GM21526 (cell line): ENCODE results near the gene CSRNP3.
A peak's percentile ranks its signal among the peaks of the same experiment; 100 is the strongest.

ENCODE experiments used
- ATAC-seq: cut with Tn5 transposase; IDR thresholded peaks from one replicate; pipeline ENCODE4 v1.9.1; 2021; ENCODE audit warnings: moderate library complexity; ENCODE audit not compliant: unreplicated experiment, low FRiP score

CSRNP3 gene

DNA sequence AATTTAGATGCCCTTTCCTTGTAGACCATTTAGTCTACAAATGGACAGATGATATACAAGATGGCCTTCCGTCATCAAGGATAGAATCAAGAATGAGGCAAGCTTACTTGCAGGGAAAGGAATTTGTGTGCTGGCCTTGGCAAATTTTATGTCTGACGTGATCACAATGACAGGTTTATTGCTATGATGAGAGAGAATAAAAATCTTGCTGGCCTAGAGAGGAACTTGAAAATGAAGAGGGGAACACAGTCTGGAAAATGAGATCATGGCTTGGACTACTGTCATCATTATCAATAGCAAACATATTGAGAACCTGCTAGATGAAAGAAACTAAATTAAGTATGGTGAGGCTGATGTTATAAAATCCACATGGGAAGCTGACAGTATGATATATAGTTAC is 66.0 kb downstream of the CSRNP3 start:
- ATAC-seq: no peak

- no peak for ATAC-seq
Observed at GRCh38 chr2:165536851-165537499, 67.5 kb downstream of the CSRNP3 start.

DNA sequence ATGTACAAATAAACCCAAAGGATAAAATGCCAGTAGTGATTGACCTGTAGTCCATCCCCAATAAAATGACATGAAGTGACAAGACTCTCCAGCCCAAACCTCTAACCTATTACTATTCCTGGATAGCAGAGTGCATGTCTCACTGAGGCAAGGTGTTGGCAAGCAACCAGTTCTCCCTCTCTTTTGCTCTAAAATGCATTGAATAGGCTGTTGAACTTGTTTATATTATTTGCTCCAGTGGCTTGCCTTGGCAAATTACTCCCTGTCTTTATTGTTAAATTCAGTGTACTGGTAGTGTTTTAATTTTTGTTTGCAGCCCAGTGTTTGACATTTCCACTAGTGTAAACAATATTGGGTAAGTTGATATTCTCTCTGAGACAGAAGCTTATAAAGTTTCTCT is 70.5 kb downstream of the CSRNP3 start:
- no peak for ATAC-seq

GRCh38 chr2:165544897-165545296 is 75.4 kb downstream of the CSRNP3 start:
- peak; percentile 98 for ATAC-seq

GRCh38 chr2:165547900-165548299 is 78.4 kb downstream of the CSRNP3 start:
- no peak for ATAC-seq

DNA sequence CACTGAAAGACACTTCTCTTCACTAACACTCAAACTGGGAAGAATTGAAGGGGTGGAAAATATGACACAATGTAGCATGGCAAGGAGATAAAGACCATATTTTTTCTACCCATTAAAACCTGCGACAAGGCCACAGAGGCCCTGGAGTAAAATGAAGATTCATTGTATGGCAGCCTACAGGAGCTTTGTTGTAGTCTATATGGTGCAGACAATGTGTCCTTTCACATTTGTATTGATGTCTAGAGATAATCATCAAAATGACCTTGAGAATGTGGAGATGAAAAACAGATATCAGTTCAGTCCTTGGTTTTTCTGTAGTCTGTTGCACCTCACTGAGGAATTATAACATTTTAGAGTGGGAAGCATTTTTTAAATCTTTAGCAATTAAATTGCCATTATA is 80.1 kb downstream of the CSRNP3 start:
- no peak for ATAC-seq

GRCh38 chr2:165558832-165559231 is 89.3 kb downstream of the CSRNP3 start:
- no peak for ATAC-seq

- ATAC-seq: no peak
Observed at GRCh38 chr2:165560377-165560988, 91.0 kb downstream of the CSRNP3 start.

GRCh38 chr2:165561516-165561915 is 92.0 kb downstream of the CSRNP3 start:
- ATAC-seq: no peak

- ATAC-seq: no peak
Observed at GRCh38 chr2:165562233-165562632, 92.7 kb downstream of the CSRNP3 start.

DNA sequence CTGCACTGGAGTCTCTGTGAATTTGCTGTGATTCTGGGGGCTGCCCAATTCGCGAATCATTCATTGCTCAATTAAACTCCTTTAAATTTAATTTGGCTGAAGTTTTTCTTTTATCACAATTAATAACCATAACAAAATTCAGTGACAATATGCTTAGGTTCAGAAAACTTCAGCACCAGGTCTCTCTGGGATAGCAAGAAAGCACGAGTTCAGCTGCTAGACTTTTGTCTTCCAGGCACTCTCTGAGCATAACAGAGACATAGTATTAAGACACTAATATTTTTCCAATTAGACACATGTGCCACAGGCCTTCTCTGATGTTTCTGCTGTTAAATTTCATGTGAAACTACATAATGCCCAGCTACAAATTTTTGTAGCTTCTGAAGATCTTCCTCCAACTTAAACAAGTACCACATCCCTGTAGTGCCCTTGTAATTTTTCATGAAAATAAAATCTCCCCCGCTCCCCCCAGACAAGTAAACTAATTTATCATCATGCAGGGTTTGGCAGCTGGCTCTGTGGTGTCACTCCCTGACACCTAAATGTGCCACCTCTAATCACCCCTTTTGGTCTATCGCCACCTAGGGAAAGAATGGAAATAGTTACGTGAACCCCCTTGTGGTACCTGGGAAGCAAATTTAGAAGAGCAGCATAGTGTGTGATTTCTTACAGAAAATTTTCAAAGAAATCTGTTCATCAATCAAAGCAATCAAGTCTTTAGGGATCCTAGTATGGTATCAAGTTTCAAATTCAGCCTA is 94.1 kb downstream of the CSRNP3 start:
- no peak for ATAC-seq

DNA sequence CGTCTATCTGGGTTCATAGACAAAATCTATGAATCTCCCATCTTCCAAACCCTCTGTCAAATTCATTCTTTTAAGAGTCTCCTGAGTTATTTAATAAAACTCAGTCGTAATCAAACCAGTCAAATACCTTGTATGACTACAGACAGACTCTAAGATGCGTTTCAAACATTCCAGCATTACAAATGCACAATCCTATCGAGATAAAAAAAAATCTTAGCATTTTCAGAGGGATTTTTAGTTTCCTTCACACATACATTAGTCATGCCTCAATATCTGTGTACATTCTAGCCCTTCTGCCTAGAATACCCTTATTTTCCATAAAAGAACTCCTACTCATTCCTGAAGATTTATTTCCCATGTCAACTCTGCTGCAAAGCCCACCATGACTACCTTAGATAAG is 96.5 kb downstream of the CSRNP3 start:
- ATAC-seq: no peak

DNA sequence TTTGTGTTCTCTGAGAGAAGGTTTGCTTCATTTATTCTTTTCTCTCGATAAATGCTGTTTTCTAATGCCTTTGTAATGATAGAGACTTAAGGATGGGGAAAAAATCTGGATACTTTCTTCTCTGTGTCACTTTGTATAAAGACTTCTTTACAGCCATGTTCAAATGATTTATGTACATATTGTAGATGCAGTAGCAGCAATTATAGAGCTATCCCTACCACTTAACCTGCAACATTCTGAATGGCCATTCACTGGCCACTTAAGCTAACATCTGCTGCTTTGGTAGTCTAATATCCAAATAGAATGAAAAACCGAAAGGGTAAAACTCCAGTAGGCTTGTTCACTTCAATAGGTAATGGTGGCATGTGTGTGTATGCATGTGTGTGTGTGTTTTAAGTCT is 97.8 kb downstream of the CSRNP3 start:
- ATAC-seq: no peak

- ATAC-seq: no peak
Observed at GRCh38 chr2:165568361-165568760, 98.9 kb downstream of the CSRNP3 start.

DNA sequence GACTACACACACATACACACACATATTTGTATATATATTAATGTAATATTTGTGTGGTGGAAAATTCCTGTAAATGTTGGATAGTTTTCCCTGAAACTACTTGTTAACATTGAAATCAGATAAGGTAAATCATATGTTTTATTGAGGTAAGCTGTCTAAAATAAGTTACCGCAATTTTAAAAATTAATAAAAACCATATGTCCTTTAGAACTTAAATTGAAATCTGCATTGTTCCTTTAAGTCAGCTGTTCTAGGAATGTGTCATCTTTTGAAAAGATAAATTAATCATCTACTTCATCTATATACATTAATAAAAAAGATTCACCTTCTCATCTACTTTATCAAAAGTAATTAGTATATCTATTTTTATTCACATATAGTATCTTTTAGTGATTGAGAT is 102.0 kb downstream of the CSRNP3 start:
- ATAC-seq: no peak

GRCh38 chr2:165572151-165572550 is 102.7 kb downstream of the CSRNP3 start:
- no peak for ATAC-seq

- ATAC-seq: no peak
Observed at GRCh38 chr2:165573534-165574461, 104.3 kb downstream of the CSRNP3 start.

DNA sequence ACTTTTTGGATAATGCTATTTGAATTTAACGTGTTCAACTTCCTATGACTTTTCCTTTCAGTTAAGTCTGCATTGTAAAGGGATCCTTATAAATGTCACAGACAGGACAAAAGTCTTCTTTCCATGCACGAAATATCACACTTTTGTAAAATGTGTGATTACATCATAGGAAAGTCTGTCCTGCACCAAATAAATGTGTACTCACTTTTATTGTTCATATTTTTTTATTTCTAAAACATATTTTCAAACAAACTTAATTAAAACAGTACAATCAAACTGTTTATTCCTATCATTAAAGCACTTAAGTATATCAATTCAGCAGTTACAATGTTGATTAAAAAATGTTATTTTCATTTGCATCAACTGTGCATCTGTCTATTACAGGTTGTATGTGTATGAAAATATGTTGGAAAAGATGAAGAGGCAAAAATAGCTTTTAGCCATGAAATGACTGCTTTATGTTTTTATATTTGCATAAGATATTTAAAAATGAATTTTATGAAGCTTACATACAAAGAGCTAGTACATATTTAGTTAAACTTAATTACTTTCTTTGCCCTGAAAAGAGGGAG is 105.6 kb downstream of the CSRNP3 start:
- no peak for ATAC-seq

- no peak for ATAC-seq
Observed at GRCh38 chr2:165576409-165577154, 107.1 kb downstream of the CSRNP3 start.

DNA sequence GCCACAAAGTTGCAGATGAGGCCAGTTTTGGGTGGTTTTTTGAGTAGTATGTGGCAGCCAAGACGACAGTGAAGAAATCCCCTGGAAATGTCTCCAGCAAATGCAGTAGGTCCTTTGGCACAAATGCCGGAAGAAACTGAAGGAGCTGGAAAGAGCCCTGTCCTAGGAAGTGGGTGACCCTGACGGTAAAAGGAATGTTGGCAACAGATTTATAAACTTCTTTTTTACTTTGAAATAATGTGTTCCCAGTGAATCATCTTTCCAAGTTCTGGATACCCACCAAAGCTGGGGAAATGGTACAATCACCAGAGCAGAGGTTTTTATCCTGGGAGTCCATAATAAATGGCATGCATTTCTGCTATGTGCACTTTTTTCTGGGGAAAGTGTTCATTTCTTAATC is 112.9 kb downstream of the CSRNP3 start:
- no peak for ATAC-seq
